Thoracic aorta (tissue), 2 donors: Measurements from ENCODE around the gene SMYD4. TPM values are rescaled to one million over a fixed set of nuclear protein-coding genes. Genes with fewer than 3 reads are reported as not detected.

Source experiments
- ATAC-seq: fragments of 150-250 bp; one replicate; pipeline ENCODE4 v1.8.0; 2017; ENCODE audit warnings: low read depth; ENCODE audit not compliant: insufficient number of reproducible peaks, low FRiP score
- DNase-seq: peaks from one replicate; pipeline ENCODE4 v3.0.0-alpha.2; 2020; ENCODE audit warnings: low spot score
- H3K27ac ChIP-seq, 2 donors: fragments of 200-600 bp; sonication (generic); 1 replicate in 1 of 2; 2 replicates in 1 of 2; pipeline ENCODE4 v1.5.1; 2016; ENCODE audit warnings: mild to moderate bottlenecking in 2 of 2, moderate library complexity in 2 of 2
- H3K27me3 ChIP-seq: fragments of 200-600 bp; sonication (generic); replicated peaks from 2 replicates; pipeline ENCODE4 v1.6.0; 2016; ENCODE audit warnings: mild to moderate bottlenecking; ENCODE audit not compliant: insufficient read depth
- H3K36me3 ChIP-seq: fragments of 200-600 bp; sonication (generic); one replicate; pipeline ENCODE4 v1.5.1; 2016
- H3K4me1 ChIP-seq, 2 donors: fragments of 200-600 bp; sonication (generic); 1 replicate in 1 of 2; 2 replicates in 1 of 2; pipeline versions ENCODE4 v1.5.1 to v1.6.0; 2016; ENCODE audit warnings: low read depth in 2 of 2, mild to moderate bottlenecking in 1 of 2; ENCODE audit not compliant: control insufficient read depth in 1 of 2
- H3K4me3 ChIP-seq: fragments of 200-600 bp; sonication (generic); 2 replicates; pipeline ENCODE4 v1.5.1; 2016; ENCODE audit warnings: mild to moderate bottlenecking
- H3K9me3 ChIP-seq: fragments of 200-600 bp; sonication (generic); 2 replicates; pipeline ENCODE4 v1.5.1; 2016
- total RNA-seq, 2 donors: library from RNA; depleted of rRNA; stranded (reverse); fragments of >200 nt; gene quantifications; one replicate each; pipeline versions ENCODE4 v1.1.0 to v1.2.3, GENCODE V29; 2016
- TF ChIP-seq, protein P1 (sequence below): fragments of 200-600 bp; sonication (generic); IDR thresholded peaks from one replicate; pipeline ENCODE4 v1.5.1; 2019; ENCODE audit warnings: antibody characterized with exemption

Gene SMYD4
- total RNA-seq, 2 donors from 2014 or later: 12.6 to 13.3 TPM

DNA sequence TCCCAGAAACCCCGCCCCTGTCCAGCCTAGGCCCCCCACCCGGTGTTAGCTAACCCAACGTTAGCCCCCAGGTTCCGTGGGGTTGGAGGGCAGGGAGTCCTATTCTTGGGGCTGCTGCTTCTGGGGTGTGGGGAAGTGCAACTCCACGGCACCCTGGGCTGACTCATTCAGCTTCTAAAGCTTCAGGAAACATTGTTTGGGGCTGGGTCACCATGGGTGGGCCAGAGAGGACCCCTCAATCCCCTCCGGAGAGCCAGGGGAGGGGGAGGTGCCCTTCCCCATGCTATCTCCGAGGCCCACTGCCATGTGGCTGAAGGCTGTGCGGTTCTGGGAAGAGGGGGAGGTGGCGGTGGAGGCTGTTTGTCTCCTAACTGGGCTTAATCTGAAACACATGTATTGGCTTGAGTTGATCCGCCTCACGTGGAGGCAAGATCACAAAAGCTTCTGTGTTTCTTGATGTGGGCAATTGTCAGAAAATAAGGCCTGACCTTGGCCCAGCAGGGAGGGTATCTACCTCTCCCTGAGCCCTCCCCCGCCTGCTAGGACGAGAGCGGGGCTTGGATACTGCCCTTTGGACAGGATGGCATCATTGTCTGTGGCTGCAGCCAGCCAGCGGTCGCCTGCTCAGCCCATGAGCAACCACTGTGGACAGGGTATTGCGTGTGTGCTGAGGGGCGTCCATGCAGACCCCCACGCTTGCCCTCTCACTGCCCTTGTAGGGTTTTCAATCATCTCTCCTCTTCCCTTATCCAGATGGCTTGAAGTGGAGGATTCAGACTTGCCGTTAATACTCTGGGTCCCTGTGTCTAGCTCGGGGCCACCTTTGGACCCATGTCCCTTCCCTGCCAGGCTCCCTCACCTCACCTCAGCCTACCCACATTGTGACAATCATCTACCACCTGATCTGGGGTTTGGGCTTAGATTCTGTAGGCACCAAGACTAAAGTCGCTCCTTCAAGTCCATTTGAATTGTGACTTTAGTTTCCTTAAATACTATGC, 66.5 kb downstream of the SMYD4 start:
- Histone ChIP-seq H3K27me3 (no peaks in the 10 kb centered on the region), H3K36me3 (no peaks in the 10 kb centered on the region), H3K27ac (peak overlapping the region; percentile 1 to 47), H3K9me3 (no peaks in the 10 kb centered on the region), H3K4me1 (peaks cover 3 to 18% of the 10 kb centered on the region in 2 donors), H3K4me3 (peak overlapping the region; percentile 43)
- ATAC-seq: no peak
- TF ChIP-seq, protein P1, sequence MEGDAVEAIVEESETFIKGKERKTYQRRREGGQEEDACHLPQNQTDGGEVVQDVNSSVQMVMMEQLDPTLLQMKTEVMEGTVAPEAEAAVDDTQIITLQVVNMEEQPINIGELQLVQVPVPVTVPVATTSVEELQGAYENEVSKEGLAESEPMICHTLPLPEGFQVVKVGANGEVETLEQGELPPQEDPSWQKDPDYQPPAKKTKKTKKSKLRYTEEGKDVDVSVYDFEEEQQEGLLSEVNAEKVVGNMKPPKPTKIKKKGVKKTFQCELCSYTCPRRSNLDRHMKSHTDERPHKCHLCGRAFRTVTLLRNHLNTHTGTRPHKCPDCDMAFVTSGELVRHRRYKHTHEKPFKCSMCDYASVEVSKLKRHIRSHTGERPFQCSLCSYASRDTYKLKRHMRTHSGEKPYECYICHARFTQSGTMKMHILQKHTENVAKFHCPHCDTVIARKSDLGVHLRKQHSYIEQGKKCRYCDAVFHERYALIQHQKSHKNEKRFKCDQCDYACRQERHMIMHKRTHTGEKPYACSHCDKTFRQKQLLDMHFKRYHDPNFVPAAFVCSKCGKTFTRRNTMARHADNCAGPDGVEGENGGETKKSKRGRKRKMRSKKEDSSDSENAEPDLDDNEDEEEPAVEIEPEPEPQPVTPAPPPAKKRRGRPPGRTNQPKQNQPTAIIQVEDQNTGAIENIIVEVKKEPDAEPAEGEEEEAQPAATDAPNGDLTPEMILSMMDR: no peak
- no peak for DNase-seq

DNA sequence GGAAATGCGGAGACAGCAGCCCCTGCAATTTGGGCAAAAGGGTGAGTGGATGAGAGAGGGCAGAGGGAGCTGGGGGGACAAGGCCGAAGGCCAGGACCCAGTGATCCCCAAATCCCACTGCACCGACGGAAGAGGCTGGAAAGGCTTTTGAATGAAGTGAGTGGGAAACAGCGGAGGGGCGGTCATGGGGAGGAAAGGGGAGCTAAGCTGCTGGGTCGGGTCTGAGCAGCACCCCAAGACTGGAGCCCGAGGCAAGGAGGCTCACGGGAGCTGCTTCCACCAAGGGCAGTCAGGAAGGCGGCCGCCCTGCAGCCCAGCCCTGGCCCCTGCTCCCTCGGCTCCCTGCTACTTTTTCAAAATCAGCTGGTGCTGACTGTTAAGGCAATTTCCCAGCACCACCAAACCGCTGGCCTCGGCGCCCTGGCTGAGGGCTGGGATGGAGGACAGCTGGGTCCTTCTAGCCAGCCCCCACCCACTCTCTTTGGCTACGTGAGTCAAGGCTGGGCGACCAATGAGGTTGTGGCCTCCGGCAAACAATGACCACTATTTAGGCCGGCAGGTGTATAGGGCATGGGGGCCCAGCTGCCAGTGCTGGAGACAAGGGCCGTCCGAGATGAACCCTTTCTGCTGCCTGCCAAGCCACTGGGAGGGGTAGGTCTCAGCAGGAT, 67.3 kb downstream of the SMYD4 start:
- Histone ChIP-seq H3K27ac (peak overlapping the region in 1 of 2 donors; percentile 47), H3K9me3 (no peaks in the 10 kb centered on the region), H3K4me3 (peak overlapping the region; percentile 43), H3K36me3 (no peaks in the 10 kb centered on the region), H3K27me3 (no peaks in the 10 kb centered on the region), H3K4me1 (peaks cover 3 to 18% of the 10 kb centered on the region in 2 donors)
- no peak for ATAC-seq
- TF ChIP-seq, protein P1: no peak
- DNase-seq: no peak

DNA sequence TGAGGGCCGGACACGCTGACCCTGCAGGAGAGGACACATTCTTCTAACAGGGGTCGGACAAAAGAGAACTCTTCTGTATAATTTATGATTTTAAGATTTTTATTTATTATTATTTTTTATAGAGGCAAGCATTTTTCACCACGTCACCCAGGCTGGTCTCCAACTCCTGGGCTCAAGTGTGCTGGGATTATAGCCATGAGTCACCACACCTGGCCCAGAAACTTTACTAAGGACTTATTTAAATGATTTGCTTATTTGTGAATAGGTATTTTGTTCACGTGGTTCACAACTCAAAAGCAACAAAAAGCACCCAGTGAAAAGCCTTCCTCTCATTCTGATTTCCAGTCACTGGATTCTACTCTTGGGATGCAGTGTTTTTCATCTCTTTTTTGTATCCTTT, 70.2 kb downstream of the SMYD4 start:
- Histone ChIP-seq H3K4me1 (peaks cover 3 to 18% of the 10 kb centered on the region in 2 donors), H3K36me3 (no peaks in the 10 kb centered on the region), H3K9me3 (no peaks in the 10 kb centered on the region), H3K27me3 (no peaks in the 10 kb centered on the region), H3K4me3 (no peak overlapping the region), H3K27ac (no peak overlapping the region)
- no peak for ATAC-seq
- TF ChIP-seq, protein P1: no peak
- DNase-seq: no peak

DNA sequence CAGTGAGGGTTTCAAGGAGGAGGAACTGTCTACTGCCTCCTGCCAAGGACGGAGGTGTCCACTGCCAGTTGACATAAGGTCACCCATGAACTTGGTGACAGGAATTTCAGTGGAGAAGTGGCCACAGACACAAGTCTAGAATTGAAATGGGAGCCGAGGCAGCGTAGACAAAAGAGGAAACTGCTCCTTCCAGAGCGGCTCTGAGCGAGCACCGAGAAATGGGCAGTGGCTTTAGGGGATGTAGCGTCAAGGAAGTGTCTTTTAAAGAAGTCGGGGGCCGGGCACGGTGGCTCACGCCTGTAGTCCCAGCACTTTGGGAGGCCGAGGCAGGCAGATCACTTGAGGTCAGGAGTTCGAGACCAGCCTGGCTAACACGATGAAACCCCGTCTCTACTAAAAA, 70.9 kb downstream of the SMYD4 start:
- DNase-seq: no peak

More for the DNA sequence above, 70.9 kb downstream of the SMYD4 start:
- Histone ChIP-seq H3K36me3 (no peaks in the 10 kb centered on the region), H3K27me3 (no peaks in the 10 kb centered on the region), H3K4me1 (peaks cover 2 to 12% of the 10 kb centered on the region in 2 donors), H3K9me3 (no peaks in the 10 kb centered on the region), H3K27ac (no peak overlapping the region), H3K4me3 (no peak overlapping the region)
- TF ChIP-seq, protein P1: no peak
- no peak for ATAC-seq
